AG04450 (cell line): Measurements from ENCODE around the gene EXTL1. TPM values are rescaled to one million over a fixed set of nuclear protein-coding genes. Genes with fewer than 3 reads are reported as not detected.

ENCODE experiments used
- CTCF ChIA-PET: fragments of 300-600, 350-600 bp; formaldehyde crosslinking; extraction: SDS; loops from one replicate; lab custom pipeline; 2022; ENCODE audit warnings: antibody characterized with exemption, inconsistent platforms; lab: Charles Lee
- POLR2A ChIA-PET: fragments of 350-600 bp; formaldehyde crosslinking; extraction: SDS; loops from one replicate; lab custom pipeline; 2021; ENCODE audit warnings: antibody characterized with exemption, inconsistent platforms; lab: Yijun Ruan, JAX
- DNase-seq: peaks from one replicate; pipeline ENCODE4 v3.0.0-alpha.2; 2011; ENCODE audit warnings: low read depth, low spot score
- H3K27ac ChIP-seq: one replicate; pipeline ENCODE4 v1.5.1; 2012; ENCODE audit warnings: low read depth, low read length, control low read depth
- H3K27me3 ChIP-seq: one replicate; pipeline ENCODE4 v1.6.0; 2012; ENCODE audit warnings: low read length; ENCODE audit not compliant: control insufficient read depth, insufficient read depth
- H3K4me3 ChIP-seq: 2 replicates; pipeline ENCODE4 v1.5.1; 2011; ENCODE audit warnings: mild to moderate bottlenecking, low read depth, low read length, control low read depth
- H3K9me3 ChIP-seq: 2 replicates; pipeline ENCODE4 v1.5.1; 2012; ENCODE audit warnings: low read length; ENCODE audit not compliant: control insufficient read depth, insufficient read depth
- polyA minus RNA-seq: library from RNA; depleted of rRNA, polyadenylated mRNA; stranded (reverse); fragments of >200 nt; gene quantifications from 2 replicates; pipeline ENCODE4 v1.2.3, GENCODE V29; 2011; rRNA and poly(A)+ RNA removed
- polyA plus RNA-seq: library from polyadenylated mRNA; depleted of rRNA; stranded (reverse); fragments of >200 nt; gene quantifications from 2 replicates; pipeline ENCODE4 v1.2.3, GENCODE V29; 2011; rRNA removed
- TF ChIP-seq, protein P1 (sequence below): IDR thresholded peaks from 2 replicates; pipeline ENCODE4 v1.5.1; 2011; ENCODE audit warnings: low read depth, low read length, control low read depth, inconsistent platforms

EXTL1 gene, protein sequence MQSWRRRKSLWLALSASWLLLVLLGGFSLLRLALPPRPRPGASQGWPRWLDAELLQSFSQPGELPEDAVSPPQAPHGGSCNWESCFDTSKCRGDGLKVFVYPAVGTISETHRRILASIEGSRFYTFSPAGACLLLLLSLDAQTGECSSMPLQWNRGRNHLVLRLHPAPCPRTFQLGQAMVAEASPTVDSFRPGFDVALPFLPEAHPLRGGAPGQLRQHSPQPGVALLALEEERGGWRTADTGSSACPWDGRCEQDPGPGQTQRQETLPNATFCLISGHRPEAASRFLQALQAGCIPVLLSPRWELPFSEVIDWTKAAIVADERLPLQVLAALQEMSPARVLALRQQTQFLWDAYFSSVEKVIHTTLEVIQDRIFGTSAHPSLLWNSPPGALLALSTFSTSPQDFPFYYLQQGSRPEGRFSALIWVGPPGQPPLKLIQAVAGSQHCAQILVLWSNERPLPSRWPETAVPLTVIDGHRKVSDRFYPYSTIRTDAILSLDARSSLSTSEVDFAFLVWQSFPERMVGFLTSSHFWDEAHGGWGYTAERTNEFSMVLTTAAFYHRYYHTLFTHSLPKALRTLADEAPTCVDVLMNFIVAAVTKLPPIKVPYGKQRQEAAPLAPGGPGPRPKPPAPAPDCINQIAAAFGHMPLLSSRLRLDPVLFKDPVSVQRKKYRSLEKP
- polyA plus RNA-seq (1.3 and 1.8 TPM in 2 replicates), polyA minus RNA-seq (2.3 and 4.0 TPM in 2 replicates)

DNA sequence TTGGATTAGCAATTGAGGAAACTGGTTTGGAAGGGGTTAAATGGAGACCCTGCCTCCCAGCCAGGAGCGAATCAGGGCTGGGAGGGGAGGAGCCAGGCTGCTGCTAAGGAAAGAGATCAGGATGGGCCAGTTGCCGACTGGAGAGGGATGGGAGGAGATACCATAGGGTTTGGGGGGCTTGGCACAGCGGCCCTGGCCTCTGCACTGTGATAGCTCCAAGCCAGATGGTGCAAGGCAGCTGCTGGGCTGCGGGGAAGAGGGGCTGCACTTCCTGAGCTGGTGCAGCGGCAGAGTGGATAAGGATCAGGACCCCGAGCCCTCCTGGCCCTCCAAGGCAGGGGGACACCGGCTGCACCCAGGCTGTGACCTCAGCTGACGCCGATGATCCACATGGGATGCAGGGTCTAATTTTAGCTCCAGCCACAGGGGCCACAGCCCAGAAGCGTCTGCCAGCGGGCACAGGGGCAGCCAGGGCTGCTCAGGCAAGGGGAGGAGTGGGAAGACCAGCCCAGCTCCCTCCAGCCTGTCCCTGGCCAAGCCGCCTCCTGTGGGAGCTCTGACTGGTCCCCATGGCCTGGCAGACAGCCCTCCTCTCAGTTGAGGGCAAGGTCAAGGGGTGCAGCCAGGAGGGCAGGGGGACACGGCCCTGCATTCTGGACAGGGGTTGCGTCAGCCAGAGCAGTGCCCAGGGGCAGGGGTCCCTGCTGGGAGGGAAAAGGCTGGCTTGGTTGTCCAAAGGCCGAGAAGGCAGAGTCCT is at the start of gene EXTL1:
EXTL1 (plus strand) TSS at position 129 of the 757 bp plus-strand sequence. CDS start 872 bp downstream, outside the sequence.
- Histone ChIP-seq H3K4me3 (peak within 1 kb of the TSS; percentile 64), H3K27me3 (no peaks in the 10 kb centered on the region), H3K27ac (peak within 1 kb of the TSS; percentile 21), H3K9me3 (no peaks in the 10 kb centered on the region; the same call in 1 of the 2 replicates)
- POLR2A ChIA-PET, result interaction anchor here (0.6 kb wide), 1 partner anchor 28 kb away, joined by 4 read pairs; no protein-coding TSS in a partner anchor
- DNase-seq, result no peak
- CTCF ChIA-PET, result no interaction called here
- TF ChIP-seq, protein P1, sequence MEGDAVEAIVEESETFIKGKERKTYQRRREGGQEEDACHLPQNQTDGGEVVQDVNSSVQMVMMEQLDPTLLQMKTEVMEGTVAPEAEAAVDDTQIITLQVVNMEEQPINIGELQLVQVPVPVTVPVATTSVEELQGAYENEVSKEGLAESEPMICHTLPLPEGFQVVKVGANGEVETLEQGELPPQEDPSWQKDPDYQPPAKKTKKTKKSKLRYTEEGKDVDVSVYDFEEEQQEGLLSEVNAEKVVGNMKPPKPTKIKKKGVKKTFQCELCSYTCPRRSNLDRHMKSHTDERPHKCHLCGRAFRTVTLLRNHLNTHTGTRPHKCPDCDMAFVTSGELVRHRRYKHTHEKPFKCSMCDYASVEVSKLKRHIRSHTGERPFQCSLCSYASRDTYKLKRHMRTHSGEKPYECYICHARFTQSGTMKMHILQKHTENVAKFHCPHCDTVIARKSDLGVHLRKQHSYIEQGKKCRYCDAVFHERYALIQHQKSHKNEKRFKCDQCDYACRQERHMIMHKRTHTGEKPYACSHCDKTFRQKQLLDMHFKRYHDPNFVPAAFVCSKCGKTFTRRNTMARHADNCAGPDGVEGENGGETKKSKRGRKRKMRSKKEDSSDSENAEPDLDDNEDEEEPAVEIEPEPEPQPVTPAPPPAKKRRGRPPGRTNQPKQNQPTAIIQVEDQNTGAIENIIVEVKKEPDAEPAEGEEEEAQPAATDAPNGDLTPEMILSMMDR, result no peak; the same call in 1 of the 2 replicates

DNA sequence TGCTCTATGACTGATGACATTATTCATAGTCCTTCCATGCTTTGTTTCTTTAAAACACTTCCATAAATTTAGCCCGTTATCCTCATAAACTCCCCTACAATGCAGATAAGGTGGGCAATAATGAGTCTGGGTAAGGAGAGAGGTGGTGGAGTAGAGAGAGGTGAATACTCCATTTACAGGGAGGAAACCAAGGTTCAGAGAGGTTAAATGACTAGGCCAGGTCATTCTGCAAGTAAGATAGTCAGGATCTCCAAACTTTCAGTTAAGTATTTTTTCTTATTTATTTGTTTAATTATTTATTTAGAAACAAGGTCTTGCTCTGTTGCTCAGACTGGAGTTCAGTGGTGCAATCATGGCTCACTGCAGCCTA is 49.8 kb upstream of the EXTL1 start:
- Histone ChIP-seq H3K9me3 (no peaks in the 10 kb centered on the region), H3K27me3 (no peaks in the 10 kb centered on the region), H3K27ac (no peak overlapping the region), H3K4me3 (no peak overlapping the region)
- DNase-seq, result no peak
- TF ChIP-seq, protein P1, result no peak
- ChIA-PET CTCF (no interaction called here), POLR2A (interaction anchor here (1.1 kb wide), 1 partner anchor 13 kb away, joined by 4 read pairs; no protein-coding TSS in a partner anchor)

DNA sequence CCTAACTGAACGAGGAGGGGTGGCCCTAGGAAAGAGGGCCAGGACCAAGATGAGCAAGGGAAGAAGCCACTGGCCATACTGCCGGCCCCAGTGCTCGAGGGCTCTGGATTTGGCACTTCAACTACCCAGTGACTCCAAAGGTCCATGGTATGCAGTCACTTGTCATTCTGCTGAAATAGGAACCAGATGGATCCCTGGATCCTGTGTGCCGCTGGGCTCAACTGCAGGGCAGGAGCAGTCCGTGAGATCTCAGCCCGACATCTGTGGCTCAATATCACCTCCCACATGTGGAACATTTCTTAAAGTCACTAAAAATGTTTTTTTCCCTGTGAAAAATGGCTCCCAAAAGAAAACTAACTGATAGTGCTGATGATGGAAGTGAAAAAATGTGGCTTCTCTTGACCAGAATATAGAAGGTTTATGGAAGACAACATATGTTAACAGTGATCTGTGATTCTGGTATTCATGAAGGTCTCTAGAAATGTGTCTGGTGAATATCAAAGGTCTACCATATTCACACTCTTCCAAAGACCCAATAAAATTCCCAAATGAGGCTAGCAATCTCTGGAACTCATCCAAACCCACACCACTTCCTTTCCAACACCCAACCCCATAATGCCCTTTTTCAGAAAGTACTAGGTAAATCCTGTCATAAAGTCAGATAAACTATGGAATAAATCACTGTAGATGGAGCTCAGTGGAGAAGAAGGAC is 47.8 kb upstream of the EXTL1 start:
- Histone ChIP-seq H3K9me3 (no peaks in the 10 kb centered on the region), H3K4me3 (no peak overlapping the region), H3K27me3 (no peaks in the 10 kb centered on the region), H3K27ac (no peak overlapping the region)
- POLR2A ChIA-PET, result no interaction called here
- TF ChIP-seq, protein P1, result no peak
- CTCF ChIA-PET, result no interaction called here
- DNase-seq, result no peak

DNA sequence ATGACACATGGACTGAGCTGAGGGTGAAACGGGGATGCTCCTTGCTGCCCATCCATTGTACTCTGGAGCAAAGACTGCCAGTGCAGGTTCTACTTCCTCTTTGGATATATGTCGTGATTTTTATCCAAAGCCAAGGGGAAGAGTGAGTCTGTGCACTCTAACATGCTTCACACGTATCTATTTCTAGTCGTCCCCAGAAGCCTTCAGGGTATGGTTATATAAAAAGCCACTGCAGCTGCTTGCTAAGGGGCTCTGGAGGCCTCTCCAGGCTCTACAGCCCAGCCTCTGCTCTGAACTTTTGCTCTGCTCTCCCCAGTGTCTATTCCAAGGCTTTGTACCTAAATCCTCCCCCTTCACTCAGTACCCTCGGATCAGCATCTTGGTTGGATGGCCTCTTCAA is 43.8 kb upstream of the EXTL1 start:
- Histone ChIP-seq H3K9me3 (no peaks in the 10 kb centered on the region), H3K27ac (no peak overlapping the region), H3K4me3 (no peak overlapping the region), H3K27me3 (no peaks in the 10 kb centered on the region)
- TF ChIP-seq, protein P1, result no peak
- DNase-seq, result no peak
- POLR2A ChIA-PET, result no interaction called here
- CTCF ChIA-PET, result interaction anchor here (0.9 kb wide), 1 partner anchor 82 kb away, joined by 6 read pairs; no protein-coding TSS in a partner anchor
